Left kidney (tissue), 2 donors: Measurements from ENCODE around the gene COL2A1. TPM values are rescaled to one million over a fixed set of nuclear protein-coding genes. Genes with fewer than 3 reads are reported as not detected.

Experiments used
- DNase-seq: peaks from one replicate; pipeline ENCODE4 v3.0.0-alpha.2; 2013
- polyA plus RNA-seq: library from polyadenylated mRNA; unstranded; fragments of 120-200 nt; gene quantifications from one replicate; pipeline ENCODE4 v1.2.1, GENCODE V29; 2013; ENCODE audit not compliant: insufficient read length

COL2A1 gene
- polyA plus RNA-seq, 1 donor: 50.3 TPM

DNA sequence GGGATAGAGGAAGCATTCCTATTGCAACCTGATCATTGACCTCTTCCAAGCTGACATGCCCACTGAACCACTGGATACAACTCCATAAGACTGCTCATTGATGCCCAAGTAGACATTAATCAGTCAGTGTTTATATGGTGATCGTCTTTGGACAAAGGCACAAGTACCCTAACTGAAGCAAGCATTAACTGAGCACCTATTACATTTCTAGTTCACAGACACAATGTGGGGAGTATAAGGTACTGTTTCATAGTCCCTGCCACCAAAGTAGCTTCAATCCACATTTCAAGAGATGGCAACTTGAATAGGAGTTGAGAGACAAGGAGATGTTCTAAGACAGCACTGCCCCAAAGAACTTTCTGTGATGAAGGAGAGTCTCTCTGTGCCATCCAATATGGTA, 10.9 kb upstream of the COL2A1 start:
- DNase-seq: no peak

DNA sequence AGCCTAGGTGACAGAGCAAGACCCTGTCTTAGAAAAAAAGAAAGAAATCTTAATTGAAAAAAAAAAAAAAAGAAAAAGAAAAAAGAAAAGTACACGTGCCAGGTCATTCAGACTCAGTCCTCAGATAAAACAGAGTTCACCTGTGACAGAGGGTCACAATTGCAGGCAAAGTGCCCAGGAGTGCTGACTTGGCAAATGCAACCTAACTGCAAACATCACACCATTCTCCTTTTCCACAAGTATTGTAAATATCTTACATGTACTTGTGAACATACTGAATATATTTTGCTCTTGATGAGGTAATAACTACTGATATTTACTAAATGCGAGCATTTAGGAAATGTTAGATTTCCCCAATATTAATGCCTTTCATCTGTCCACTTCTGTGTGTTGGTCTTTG, 9.0 kb upstream of the COL2A1 start:
- DNase-seq: no peak

DNA sequence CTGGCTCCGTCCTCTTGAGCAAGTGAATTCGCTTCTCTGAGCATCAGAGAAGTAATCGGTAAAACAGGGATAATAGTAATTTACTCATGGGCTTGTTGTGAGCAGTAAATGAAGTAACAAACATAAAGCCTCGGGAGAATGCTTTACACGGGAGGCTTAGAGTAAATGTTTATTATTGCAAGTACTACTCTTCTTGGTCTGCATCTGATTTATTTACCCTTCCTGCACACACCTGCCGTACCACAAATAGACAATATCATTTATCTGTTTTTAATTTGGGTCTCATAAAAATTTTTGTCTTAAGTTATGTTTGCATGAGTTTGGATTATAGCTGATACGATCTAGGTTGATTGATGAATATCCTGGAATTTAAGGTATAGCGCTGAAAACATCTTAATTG, 7.8 kb upstream of the COL2A1 start:
- no peak for DNase-seq

DNA sequence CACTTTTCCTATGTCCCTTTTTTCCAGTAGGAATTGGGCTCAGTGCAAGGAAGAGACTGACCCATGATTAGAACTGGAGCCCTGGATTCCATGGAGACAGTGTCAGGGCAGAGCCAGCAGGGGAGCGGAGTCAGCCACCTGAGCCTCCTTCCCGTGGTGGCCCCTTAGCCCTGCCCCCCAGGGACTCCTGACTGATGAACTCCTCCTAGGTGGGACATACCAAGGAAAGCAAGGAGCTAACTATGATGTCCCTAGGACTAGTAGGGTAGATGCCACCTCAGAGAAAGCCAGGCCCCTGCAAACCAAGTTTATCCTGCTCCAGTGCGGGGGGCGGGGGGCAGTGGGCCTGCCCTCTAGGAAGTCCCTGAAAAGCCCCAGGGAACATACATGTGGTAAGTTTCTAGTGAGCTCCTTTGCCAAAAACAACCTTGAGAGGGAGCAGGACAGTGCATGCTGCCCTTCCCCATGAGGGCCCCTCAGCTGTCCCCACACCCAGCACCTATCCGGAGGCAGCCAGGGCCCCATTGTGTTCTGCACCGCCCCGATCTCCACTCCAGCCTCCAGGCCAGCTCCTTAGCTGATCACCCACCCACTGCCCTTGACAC, 6.2 kb upstream of the COL2A1 start:
- DNase-seq: no peak

DNA sequence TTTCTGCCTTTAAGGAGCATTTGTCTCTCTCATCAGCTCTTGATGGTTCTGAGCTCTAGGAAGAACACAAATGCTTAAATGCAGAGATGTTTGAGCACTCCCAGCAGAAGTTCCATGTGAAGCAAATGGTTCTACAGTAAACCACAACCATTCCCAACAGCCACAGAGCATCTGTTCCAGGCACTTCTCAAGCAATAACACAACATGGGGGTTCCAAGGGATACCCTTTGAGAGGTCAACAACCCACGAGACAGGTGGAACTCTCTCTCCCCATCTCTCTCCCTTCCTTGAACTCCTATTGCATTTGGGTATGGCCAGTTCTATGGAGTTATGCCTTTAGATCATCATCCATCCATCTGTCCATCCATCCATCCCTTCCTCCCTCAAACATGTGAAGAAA, 5.2 kb upstream of the COL2A1 start:
- no peak for DNase-seq

DNA sequence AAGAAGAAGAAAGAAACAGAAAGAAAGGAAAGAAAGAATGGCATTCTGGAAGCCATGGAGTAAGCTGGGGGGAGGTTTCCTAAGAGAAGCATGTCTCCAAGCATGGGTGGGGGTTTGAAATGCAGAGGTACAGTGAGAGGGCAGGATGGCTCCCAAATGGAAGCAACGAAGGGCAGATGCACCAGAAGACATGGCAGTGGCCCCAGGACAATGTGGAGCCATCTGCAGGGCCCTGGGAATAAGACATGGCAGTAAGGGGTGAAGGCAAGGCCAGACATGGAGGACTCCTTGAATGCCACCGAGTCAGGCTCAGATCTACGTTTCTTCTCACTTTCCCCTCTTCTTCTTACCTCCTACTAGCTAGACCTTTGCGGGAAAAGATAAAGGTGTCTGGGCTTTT, 4.7 kb upstream of the COL2A1 start:
- DNase-seq: no peak

DNA sequence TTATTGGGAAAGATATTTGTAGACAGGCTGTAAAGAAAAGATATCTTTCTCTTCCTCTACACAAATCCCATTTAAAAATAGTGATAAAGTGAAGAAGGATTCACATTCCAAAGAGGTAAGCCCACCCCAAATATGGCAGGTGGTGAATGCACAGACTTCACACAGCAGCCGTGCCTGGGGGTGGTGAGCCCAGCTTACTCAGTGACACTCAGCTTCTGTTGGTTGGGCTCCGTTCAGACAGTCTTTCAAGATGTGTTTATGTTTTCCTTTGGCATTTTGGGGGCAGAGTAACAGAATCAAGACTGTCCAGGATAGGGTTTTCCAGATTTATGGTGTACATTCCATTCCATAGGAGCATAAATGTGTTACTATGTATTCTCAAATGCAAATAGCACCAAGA, 4.1 kb upstream of the COL2A1 start:
- DNase-seq: no peak

DNA sequence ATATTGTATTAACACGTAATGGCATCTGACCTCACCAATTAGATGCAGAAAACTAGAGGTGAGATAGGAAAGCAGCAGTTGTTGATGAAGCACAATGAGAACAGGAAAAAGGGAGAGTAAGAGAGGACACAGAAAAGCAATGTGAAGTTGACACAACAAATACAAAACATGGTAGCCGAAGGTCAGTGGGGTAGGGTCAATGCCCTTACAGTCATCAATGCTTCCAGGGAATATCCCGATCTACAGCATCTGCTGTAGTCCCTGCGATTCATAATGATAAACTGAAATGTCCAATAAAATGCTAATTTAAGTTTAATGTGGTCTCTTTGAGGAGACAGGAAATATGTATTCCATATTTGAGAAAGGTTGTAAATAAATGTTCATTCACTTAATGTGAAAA, 2.9 kb upstream of the COL2A1 start:
- no peak for DNase-seq

DNA sequence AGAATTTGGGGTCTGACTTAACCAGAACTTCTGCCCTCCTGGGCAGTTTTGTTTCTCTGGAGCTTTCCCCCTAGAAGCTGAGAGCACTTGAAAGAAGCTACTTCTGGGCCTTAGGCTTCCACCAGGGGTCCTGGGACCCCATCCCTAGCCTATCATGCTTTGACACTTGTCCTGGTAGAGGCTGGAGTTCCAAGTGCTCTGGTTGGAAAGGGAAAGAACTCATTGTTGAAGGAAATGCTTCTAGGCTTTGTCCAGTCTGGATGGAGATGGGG, 1.4 kb upstream of the COL2A1 start:
- DNase-seq: no peak

DNA sequence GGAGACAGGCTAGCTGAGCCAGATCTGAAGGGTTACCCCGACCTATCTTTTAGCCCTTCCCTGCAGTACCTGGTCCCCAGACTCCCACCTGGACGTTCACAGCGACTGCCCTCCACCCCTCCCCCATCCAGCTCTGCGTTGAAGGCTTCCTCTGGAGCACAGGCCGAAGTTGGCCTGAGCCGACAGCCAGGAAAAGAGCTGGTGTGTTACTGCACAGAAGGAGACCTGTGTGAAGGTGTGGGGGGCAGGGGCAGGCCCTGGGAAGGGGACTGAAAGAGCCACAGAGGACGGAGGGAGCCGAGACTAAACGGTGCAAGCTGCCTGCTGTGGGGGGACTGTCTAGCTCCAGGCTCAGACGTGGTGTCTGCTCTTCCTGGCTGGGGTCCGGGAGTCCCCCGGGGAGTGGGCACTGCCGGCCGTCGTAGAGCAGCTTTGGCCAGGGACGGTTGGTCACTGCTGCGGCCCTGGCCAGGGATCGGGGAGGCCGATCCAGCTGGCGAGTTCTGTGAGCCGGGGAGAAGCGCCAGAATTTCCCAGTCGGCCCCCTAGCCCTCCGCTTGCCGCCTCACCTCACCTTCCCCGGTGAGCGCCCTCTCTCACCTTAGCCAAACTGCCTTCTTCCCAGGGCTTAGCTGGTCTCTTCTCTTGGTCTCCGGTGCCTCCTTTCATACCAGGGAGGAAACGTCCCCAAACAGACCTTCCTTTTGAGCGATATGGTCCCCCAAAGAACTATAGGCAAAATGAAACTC, 899 bp upstream of the COL2A1 start:
- DNase-seq: peak; percentile 46

DNA sequence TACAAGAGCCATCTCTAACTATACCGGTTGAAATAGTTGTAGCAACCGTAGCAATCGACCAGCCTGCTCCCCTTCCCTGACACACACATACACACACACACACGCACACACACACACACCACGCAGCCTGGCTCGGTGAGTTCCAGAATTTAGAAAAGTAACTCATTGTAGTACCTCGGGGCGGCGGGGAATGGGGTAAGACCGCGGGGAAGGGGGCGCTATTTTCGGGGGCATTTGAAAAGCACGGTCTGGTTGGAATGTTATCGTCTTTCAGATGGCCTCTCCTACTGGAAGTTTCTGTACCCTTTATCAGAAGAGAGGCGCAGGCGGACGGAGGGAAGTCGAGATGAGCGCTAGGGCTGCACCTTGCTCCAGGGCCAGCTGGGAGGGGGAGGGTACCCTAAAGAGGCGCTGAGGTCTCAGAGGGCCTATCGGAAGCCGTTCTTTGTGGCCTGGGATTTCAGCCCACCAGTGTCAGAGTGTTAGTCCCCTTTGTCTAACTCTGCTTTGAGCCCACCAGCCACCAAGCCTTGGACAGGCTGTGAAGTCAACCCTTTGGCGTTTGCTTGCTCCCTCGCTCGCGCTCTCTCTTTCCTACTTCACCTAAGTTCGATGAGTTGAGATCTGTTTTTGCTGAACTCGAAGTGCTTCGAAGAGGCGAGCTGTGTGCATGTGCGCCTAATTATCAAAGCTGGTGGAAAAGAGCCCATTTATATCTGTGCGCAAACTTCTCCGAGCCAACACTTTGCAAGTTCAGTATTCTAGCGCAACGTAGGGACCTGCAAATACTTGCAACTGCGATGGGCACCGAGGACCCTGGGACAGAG, 837 bp downstream of the COL2A1 start:
- peak; percentile 27 for DNase-seq

DNA sequence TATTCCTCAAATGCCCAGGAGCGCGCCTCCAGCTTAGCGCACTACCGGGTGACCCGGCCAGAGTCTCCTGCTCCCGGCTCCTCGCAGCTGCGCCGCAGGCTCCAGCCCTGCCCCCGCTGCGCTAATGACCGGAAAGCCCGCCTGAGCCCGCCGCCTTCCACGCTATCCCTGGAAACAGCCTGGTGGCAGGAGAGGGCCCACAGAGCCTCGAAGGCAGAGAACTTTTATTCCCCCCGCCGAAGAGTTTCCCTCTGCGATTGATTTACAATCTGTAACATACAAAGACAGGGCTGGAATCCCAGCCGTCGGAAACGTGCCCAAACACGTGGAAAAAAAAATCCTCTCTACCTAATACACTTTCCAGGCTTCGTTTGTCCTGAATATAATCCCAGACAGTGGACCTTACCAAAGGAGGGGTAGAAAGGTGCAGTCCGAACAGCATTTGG, 1.5 kb downstream of the COL2A1 start:
- peak; percentile 63 for DNase-seq

DNA sequence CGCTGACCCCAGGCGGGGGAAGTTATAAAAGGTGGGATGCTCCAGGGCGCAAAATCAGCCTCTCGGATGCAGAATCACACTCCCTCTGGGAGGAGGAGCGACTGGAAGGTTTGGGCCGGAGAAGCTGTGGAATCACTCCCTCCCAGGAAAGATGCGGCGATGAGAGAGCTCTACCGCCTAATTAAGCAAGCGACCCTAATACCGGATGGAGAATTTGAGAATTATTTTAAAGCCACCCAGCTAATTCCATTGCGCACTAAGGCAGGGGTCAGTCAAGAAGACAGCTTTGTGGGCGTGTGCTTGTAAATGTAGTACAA, 1.9 kb downstream of the COL2A1 start:
- no peak for DNase-seq

DNA sequence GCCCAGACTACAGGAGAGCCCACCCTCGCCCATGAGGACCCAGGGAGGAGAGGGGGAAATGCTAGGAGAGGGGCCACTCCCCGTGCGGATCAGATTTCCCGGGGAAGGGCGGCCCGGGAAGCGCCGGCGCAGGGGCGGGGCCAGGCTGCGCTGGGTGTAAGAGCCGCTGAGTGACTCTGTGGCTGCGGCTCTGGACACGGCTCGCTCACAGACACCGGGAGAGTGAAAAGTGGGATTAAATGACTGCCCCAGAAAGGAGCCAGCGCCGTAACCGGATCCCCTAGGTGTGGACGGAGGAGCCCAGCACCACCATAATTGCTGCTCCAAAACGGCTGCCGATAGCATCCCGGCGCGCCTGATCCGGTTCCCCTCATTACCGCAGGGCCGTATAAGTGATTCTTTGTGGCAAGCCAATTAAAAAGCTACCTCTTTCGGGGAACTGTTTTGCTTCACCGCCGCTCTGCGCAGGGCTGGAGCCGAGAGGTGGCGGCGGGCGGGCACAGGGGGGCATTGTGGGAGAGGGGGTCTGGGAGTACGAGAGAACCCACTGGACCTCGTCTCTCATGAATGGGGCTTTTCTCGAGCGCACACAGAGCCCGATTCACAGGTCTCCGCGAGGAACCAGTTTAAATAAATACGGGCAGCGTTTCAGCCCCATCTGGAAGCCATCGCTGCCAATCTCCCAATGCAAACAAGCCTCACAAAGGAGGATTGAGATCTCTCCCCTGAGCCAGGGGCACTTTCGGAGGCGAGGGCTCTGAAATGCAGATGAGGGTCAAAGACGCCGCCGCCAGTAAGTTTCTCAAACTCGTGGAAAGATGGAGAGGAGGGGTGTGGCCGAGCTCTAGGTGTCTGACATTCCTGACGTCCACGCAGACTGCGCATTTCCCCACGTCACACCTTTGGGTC, 2.5 kb downstream of the COL2A1 start:
- DNase-seq: peak; percentile 75

DNA sequence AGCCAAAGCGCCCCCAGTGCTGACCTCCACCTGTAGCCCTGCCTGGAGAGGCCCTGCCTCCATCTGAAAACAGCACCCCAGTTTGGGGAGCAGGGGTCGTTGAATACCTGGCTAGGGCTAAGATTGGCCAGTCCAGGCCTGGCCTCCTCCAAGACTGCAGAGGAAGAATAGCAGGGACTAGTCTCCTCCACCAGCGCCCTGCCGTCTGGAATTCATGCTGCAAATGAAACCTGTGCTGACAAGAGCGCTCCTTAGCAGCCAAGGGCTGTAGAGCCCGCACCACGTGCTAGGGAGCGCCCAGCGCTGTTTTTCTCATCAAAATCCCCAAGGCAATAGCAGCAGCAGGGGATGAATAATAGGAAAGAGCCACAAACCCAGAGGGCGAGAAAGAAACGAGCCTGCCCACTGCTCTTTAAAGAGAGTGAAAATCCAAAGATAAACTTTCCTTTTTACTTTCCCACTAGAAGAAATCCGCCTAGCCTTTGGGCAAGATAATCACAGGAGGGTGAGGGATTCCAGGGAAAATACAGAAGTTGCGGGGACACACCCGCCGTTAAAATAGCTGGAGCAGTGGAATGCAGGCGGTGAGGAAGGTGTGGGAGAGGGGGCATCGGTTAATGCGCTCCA, 3.3 kb downstream of the COL2A1 start:
- DNase-seq: peak; percentile 32

DNA sequence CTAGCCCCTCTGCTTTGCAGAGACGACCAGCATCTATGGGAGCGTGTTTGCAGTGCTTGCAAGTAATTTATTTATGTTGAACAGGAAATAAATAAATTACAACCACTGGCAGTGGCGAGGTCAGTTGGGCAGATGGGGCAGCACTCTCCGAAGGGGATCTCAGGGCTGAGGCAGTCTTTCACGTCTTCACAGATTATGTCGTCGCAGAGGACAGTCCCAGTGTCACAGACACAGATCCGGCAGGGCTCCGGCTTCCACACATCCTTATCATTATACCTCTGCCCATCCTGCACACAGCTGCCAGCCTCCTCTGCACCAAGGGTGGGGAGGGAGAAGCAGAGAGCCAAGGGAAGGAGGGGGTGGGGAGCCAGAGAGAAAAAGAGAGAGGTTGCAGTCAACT, 4.5 kb downstream of the COL2A1 start:
- no peak for DNase-seq

DNA sequence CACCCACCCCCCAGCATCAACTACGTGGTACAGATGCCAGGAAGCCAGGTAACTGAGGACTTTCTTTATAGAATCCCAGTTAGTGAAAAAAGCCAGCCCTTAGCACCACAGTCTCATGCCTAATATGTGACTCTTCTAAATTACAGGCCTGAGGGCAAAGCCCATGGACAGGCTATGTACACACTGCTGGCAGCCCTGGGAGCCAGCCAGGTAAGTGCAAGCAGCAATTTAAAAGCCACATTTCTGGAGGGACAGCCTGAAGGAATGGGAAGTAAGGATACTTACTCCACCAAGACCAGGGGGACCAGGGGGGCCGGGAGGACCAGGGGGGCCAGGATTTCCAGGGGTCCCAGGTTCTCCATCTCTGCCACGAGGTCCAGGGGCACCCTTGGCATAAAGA, 7.0 kb downstream of the COL2A1 start:
- DNase-seq: no peak

DNA sequence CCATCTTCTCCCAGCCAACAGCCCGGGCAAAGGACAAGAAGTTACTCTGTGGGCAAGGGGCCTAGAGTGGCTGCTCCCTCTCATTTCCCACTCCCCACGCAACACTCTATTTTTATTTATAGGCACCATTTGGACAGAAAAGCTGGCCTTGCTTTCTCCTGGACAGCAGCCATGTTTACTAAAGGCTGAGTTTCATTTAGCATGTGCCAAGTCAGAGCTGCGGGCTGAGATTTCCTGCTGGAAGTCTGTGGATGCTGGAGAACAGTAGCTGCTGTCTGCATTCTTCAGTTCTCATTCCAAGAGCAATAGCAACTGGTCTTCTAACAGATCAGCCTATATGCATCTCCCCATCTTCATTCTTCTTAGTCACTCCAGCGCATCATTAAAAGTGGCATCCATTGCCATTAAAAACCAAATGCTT, 8.3 kb downstream of the COL2A1 start:
- DNase-seq: peak; percentile 26

DNA sequence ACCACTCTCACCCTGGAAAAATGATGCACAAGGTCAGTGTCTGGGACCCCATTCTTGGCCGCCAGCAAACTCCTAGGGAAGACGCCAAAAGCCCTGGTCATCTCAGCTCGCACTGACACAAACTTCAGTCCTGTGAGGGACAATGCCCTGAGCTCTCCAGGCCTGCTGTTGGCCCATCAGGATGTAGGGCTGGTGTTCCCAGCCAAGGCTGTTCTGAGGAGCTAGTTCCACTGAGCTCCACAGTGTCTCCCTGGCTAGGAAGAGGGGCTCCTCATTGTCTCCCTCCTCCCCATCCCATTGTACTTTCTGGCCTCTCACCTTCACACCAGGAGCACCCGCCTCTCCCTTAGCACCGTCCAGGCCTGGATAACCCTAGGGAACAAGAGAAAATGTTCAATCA, 10.8 kb downstream of the COL2A1 start:
- no peak for DNase-seq

DNA sequence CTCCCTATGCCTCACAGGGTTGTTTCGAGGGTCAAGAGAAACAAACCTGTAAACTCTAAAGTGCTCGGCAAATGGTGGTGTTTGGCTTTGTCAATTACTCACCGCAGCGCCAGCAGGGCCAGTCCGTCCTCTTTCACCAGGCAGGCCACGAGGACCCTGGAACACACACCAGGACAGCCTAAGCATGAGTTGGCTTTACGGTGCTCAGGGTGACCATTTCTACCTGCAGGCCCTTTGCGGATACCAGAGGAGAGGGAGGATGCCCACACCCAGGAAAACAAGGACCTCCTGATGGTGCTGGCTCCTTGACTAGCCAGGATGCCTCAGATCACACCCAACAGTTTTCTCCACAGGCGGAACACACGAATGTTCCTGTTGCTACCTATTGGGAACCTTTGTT, 11.5 kb downstream of the COL2A1 start:
- DNase-seq: no peak

DNA sequence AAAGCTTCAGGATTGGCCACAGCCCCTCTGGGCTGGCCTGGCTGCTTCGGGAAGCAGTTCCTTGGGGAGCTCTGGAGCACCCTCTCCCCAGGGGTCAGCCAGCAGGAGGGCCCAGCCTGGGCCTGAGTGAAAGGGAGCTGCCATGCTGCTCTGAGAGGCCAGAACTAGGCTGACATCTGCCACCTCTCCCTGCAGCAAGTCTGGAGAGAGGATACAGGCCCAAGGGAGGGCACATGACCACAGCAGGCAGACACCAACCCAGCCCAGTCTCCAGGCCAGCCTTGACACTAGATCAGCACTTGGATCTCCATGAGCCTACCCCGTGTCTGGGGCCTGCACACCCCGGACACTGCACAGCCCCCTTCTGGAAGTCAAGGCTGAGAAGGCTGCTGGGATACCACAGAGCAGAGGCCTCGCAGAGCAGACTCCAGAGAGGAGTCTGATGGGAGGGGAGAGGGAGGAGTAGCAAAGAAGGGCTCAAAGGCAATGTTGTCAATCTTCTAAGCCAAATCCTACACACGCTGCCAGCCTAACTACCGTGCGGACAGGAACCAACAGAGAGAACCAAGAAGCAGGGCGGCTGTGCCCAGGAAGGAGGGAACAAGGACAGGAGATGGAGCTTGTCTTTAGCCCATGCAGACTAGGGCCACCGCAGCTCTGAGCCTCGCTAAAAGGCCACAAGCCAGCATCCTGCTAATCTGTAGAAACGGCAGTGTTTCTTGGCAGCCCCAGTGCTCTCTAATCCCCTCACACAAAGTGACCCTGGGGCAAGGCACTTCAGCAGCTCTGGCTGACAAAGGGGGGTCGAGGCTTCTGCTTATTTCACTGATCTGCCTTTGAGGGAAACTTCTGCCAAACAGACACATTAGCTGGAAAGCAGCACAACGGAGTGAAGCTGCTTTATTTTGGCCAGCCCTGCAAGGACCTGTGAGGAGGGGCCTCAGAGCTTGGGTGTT, 12.9 kb downstream of the COL2A1 start:
- DNase-seq: no peak
